Transverse colon (tissue), 4 donors: ENCODE results near the gene TTC21A.

Experiments
- POLR2AphosphoS5 ChIP-seq, 3 donors: sonication (generic); formaldehyde crosslinking; IDR thresholded peaks; one replicate each; pipeline ENCODE4 v1.6.1; 2016; ENCODE audit warnings: antibody characterized with exemption in 3 of 3
- TF ChIP-seq, protein P1 (sequence below), 5 experiments: fragments of 200-600 bp in 3 of 5; fragments of 450-650 bp in 2 of 5; sonication (generic) in 3 of 5; IDR thresholded peaks; 1 replicate in 2 of 5; 2 replicates in 3 of 5; pipeline ENCODE4 v1.5.1; 2016 to 2017; ENCODE audit warnings: antibody characterized with exemption in 5 of 5, inconsistent platforms in 3 of 5, mild to moderate bottlenecking in 2 of 5, moderate library complexity in 1 of 5

DNA sequence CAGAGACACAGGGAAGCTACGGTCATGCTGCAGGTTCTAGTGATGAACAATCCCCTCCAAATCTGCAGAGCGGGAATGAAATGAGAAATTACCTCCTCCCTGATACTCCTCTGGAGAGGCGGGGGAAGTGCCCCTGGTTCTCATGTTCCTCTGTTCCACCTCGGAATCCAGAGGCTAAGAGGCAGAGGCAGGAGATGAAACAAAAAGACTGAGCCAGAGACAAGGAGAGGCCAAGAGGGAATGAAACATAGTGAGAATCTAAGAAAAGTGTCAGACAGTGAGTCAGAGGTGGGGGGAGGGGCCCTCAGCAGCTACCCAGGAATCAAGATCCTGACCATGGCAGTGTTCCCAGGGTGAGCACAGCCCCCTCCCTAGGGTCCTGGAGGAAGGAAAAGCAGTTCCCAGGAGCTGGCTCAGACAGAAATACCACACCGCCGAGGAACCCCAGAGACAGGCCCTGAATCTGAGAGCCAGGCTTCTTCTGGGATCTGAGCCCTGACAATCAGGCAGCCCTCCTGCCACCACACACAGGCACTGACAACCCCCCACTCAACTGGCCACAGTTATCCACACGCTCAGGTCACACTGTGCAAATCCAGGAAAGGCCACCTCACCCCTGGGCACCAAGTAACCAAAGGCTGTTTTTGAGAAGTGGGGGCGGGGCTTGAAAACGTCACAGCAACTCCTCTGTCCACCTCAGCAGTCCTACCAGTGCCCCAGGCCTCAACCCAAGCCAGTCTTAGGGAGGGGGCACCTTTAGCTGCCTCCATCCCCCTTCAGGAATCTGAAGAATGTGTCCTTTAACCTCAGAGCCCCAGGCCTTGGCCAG lies 43.5 kb downstream of the TTC21A start:
- TF ChIP-seq, protein P1, sequence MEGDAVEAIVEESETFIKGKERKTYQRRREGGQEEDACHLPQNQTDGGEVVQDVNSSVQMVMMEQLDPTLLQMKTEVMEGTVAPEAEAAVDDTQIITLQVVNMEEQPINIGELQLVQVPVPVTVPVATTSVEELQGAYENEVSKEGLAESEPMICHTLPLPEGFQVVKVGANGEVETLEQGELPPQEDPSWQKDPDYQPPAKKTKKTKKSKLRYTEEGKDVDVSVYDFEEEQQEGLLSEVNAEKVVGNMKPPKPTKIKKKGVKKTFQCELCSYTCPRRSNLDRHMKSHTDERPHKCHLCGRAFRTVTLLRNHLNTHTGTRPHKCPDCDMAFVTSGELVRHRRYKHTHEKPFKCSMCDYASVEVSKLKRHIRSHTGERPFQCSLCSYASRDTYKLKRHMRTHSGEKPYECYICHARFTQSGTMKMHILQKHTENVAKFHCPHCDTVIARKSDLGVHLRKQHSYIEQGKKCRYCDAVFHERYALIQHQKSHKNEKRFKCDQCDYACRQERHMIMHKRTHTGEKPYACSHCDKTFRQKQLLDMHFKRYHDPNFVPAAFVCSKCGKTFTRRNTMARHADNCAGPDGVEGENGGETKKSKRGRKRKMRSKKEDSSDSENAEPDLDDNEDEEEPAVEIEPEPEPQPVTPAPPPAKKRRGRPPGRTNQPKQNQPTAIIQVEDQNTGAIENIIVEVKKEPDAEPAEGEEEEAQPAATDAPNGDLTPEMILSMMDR (IDR thresholded peaks at IDR 0.05) = no peak
- TF ChIP-seq POLR2AphosphoS5 (IDR thresholded peaks at IDR 0.05) = peak; percentile 44 to 56 (median 53)
